ENCODE data around the gene LASP1NB.

LASP1NB gene

GRCh38 chr17:38879878-38880665 is 45.3 kb upstream of the LASP1NB start:
- H3K27me3 ChIP-seq (ENCODE audit: insufficient read depth, low read depth, low read length) = no peaks in the 10 kb centered on the region
- H3K4me2 ChIP-seq (ENCODE audit: low read length) = no peak overlapping the region
- H3K79me2 ChIP-seq (replicated peaks; ENCODE audit: insufficient read depth, low read length) = peaks cover 45% of the 10 kb centered on the region
- H3F3A ChIP-seq (ENCODE audit: insufficient read depth, low read length, poor library complexity, severe bottlenecking) = peaks cover 2% of the 10 kb centered on the region
- no peaks in the 10 kb centered on the region for H3K36me3 ChIP-seq (ENCODE audit: insufficient read depth, low read length)
- no peak overlapping the region for H3K9ac ChIP-seq (ENCODE audit: low read length)
- TF ChIP-seq SMC3 (conservative IDR thresholded peaks at IDR 0.05; ENCODE audit: poor library complexity) (no peak), REST (IDR thresholded peaks at IDR 0.05; ENCODE audit: borderline replicate concordance) (no peak), MXI1 (conservative IDR thresholded peaks at IDR 0.05; ENCODE audit: poor library complexity, severe bottlenecking) (no peak), POLR2AphosphoS5 (IDR thresholded peaks at IDR 0.05) (no peak), RAD21 (conservative IDR thresholded peaks at IDR 0.05) (no peak), EP300 (conservative IDR thresholded peaks at IDR 0.05; ENCODE audit: poor library complexity, severe bottlenecking) (no peak), CTCF (IDR thresholded peaks at IDR 0.05; ENCODE audit: poor library complexity, severe bottlenecking) (no peak), TAF1 (IDR thresholded peaks at IDR 0.05; ENCODE audit: low read depth) (no peak), EZH2 (IDR thresholded peaks at IDR 0.05; ENCODE audit: borderline replicate concordance, insufficient read depth, low read length, poor library complexity, severe bottlenecking) (no peak)
- H3K9me3 ChIP-seq (ENCODE audit: low read length) = no peaks in the 10 kb centered on the region
- H3K9me2 ChIP-seq (ENCODE audit: insufficient read depth, low read length) = no peaks in the 10 kb centered on the region
- no peak overlapping the region for H3K4me3 ChIP-seq (ENCODE audit: low read length)
- no peak overlapping the region for H2AFZ ChIP-seq (ENCODE audit: low read depth, low read length)
- no peaks in the 10 kb centered on the region for H4K20me1 ChIP-seq (ENCODE audit: insufficient read depth)
- H3K27ac ChIP-seq (ENCODE audit: low read length) = no peak overlapping the region

GRCh38 chr17:38881600-38882191 is 43.7 kb upstream of the LASP1NB start:
- Histone ChIP-seq H3K27ac (ENCODE audit: low read length) (no peak overlapping the region), H2AFZ (ENCODE audit: low read depth, low read length) (no peak overlapping the region), H3F3A (ENCODE audit: insufficient read depth, low read length, poor library complexity, severe bottlenecking) (peaks cover 7% of the 10 kb centered on the region), H3K4me3 (ENCODE audit: low read length) (no peak overlapping the region), H3K9me2 (ENCODE audit: insufficient read depth, low read length) (no peaks in the 10 kb centered on the region), H4K20me1 (ENCODE audit: insufficient read depth) (no peaks in the 10 kb centered on the region), H3K79me2 (replicated peaks; ENCODE audit: insufficient read depth, low read length) (peaks cover 42% of the 10 kb centered on the region), H3K36me3 (ENCODE audit: insufficient read depth, low read length) (no peaks in the 10 kb centered on the region), H3K27me3 (ENCODE audit: insufficient read depth, low read depth, low read length) (no peaks in the 10 kb centered on the region), H3K9me3 (ENCODE audit: low read length) (no peaks in the 10 kb centered on the region), H3K4me2 (ENCODE audit: low read length) (no peak overlapping the region), H3K9ac (ENCODE audit: low read length) (no peak overlapping the region)
- no peak for TF ChIP-seq MXI1 (conservative IDR thresholded peaks at IDR 0.05; ENCODE audit: poor library complexity, severe bottlenecking)
- TF ChIP-seq SMC3 (conservative IDR thresholded peaks at IDR 0.05; ENCODE audit: poor library complexity) = no peak
- TF ChIP-seq POLR2AphosphoS5 (IDR thresholded peaks at IDR 0.05) = no peak
- TF ChIP-seq CTCF (IDR thresholded peaks at IDR 0.05; ENCODE audit: poor library complexity, severe bottlenecking) = no peak
- TF ChIP-seq RAD21 (conservative IDR thresholded peaks at IDR 0.05) = no peak
- TF ChIP-seq EZH2 (IDR thresholded peaks at IDR 0.05; ENCODE audit: borderline replicate concordance, insufficient read depth, low read length, poor library complexity, severe bottlenecking) = no peak
- TF ChIP-seq REST (IDR thresholded peaks at IDR 0.05; ENCODE audit: borderline replicate concordance) = no peak
- no peak for TF ChIP-seq TAF1 (IDR thresholded peaks at IDR 0.05; ENCODE audit: low read depth)
- TF ChIP-seq EP300 (conservative IDR thresholded peaks at IDR 0.05; ENCODE audit: poor library complexity, severe bottlenecking) = no peak

Data from neural cell (in vitro differentiated cells).